Activated CD8-positive, alpha-beta memory T cell treated with anti-CD3 and anti-CD28 coated beads for 48 hours (primary cell): ENCODE measurements around the gene ID1.
"Not testable (repeated sequence)": the region's sequence is repeated elsewhere in the genome, so short reads cannot be mapped to it uniquely, and the experiment has no call there.

ENCODE experiments used
- DNase-seq, 3 experiments: peaks; one replicate each; pipeline ENCODE4 v3.0.0-alpha.2; 2020; ENCODE audit warnings: low read depth in 2 of 3, low spot score in 2 of 3

The ID1 gene

GRCh38 chr20:31573555-31574321 lies 31.4 kb upstream of the ID1 start:
- no peak for DNase-seq

- DNase-seq, result not testable (repeated sequence)
Measured at GRCh38 chr20:31574986-31575385, 30.1 kb upstream of the ID1 start.

- no peak for DNase-seq
Measured at GRCh38 chr20:31576751-31577150, 28.3 kb upstream of the ID1 start.

- no peak for DNase-seq
Measured at GRCh38 chr20:31577194-31577593, 27.9 kb upstream of the ID1 start.

GRCh38 chr20:31578448-31579138 lies 26.5 kb upstream of the ID1 start:
- DNase-seq, result no peak

GRCh38 chr20:31579245-31579644 lies 25.8 kb upstream of the ID1 start:
- DNase-seq, result no peak

GRCh38 chr20:31579941-31580651 lies 25.0 kb upstream of the ID1 start:
- DNase-seq, result not testable (repeated sequence)

GRCh38 chr20:31580706-31581105 lies 24.4 kb upstream of the ID1 start:
- DNase-seq, result no peak

- DNase-seq, result no peak
Measured at GRCh38 chr20:31581391-31581790, 23.7 kb upstream of the ID1 start.

- DNase-seq, result no peak
Measured at GRCh38 chr20:31587545-31588389, 17.3 kb upstream of the ID1 start.

GRCh38 chr20:31590717-31591225 lies 14.3 kb upstream of the ID1 start:
- DNase-seq, result no peak

- DNase-seq, result no peak
Measured at GRCh38 chr20:31593221-31594001, 11.7 kb upstream of the ID1 start.

GRCh38 chr20:31594002-31594557 lies 11.0 kb upstream of the ID1 start:
- DNase-seq, result no peak

- no peak for DNase-seq
Measured at GRCh38 chr20:31594558-31595379, 10.3 kb upstream of the ID1 start.

- DNase-seq, result no peak
Measured at GRCh38 chr20:31595380-31595653, 9.8 kb upstream of the ID1 start.

- no peak for DNase-seq
Measured at GRCh38 chr20:31595654-31596411, 9.3 kb upstream of the ID1 start.

GRCh38 chr20:31596412-31596715 lies 8.7 kb upstream of the ID1 start:
- not testable (repeated sequence) for DNase-seq

- DNase-seq, result no peak
Measured at GRCh38 chr20:31596831-31597480, 8.1 kb upstream of the ID1 start.
